ENCODE results near the gene MAFB. TPM values are rescaled to one million over a fixed set of nuclear protein-coding genes. Genes with fewer than 3 reads are reported as not detected.

The MAFB gene
- total RNA-seq, 4 donors from 2014 or later, result 4.6 to 21.5 (median 16.9) TPM

DNA sequence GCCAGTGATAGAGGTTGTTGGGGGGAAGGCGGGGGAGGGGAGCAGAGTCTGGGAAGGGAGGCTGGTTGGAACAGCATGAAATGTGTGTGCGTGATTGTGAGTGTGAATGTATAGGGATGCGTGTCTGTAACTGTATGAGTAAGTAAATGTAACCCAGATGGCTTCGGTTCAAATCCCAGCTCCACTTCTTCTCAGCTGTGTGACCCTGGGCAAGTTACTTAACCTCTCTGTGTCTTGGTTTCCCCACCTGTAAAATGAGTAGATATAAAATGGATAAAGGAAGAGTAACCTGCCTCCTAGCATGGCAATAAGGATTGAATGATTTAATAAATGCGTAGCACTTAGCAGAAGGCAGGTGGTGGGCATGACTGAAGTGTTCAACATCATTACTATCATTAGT lies 24.1 kb downstream of the MAFB start:
- Histone ChIP-seq H3K27me3 (no peaks in the 10 kb centered on the region), H3K4me3 (no peak overlapping the region), H3K36me3 (no peaks in the 10 kb centered on the region), H3K9me3 (no peaks in the 10 kb centered on the region), H3K27ac (no peak overlapping the region), H3K4me1 (no peaks in the 10 kb centered on the region)
- DNase-seq, result no peak
- TF ChIP-seq, protein P1, sequence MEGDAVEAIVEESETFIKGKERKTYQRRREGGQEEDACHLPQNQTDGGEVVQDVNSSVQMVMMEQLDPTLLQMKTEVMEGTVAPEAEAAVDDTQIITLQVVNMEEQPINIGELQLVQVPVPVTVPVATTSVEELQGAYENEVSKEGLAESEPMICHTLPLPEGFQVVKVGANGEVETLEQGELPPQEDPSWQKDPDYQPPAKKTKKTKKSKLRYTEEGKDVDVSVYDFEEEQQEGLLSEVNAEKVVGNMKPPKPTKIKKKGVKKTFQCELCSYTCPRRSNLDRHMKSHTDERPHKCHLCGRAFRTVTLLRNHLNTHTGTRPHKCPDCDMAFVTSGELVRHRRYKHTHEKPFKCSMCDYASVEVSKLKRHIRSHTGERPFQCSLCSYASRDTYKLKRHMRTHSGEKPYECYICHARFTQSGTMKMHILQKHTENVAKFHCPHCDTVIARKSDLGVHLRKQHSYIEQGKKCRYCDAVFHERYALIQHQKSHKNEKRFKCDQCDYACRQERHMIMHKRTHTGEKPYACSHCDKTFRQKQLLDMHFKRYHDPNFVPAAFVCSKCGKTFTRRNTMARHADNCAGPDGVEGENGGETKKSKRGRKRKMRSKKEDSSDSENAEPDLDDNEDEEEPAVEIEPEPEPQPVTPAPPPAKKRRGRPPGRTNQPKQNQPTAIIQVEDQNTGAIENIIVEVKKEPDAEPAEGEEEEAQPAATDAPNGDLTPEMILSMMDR (IDR thresholded peaks at IDR 0.05), result no peak
- TF ChIP-seq POLR2A (IDR thresholded peaks at IDR 0.05), result no peak

GRCh38 chr20:40663991-40664880 lies 24.8 kb downstream of the MAFB start:
- H3K27me3 ChIP-seq, result no peaks in the 10 kb centered on the region
- DNase-seq, result no peak

DNA sequence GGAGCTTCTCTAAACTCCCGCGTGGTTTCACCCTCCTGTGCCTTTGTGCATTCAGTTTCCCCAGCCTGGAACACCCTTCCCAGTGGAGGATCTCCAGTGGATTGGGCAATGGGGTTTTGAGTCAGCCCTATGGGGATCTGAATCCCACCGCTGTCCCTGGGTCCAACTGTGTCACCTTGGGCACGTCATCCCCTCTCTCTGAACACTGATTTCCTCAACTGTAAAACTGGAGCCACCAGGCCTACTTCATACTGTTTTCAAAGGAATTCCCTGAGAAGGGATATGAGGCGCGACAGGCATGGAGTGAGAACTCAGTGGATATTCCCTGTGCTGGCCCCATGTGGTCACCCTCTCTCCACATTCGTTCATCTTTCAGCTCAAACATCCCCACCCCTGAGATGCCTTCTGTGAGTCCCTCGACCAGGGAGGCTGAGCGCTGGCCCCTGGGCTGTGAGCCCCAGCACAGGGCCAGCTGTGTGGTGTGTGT lies 25.7 kb downstream of the MAFB start:
- Histone ChIP-seq H3K27me3 (no peaks in the 10 kb centered on the region), H3K9me3 (no peaks in the 10 kb centered on the region), H3K4me3 (no peak overlapping the region), H3K4me1 (no peaks in the 10 kb centered on the region), H3K27ac (no peak overlapping the region), H3K36me3 (no peaks in the 10 kb centered on the region)
- TF ChIP-seq, protein P1 (IDR thresholded peaks at IDR 0.05), result no peak
- no peak for TF ChIP-seq POLR2A (IDR thresholded peaks at IDR 0.05)
- no peak for DNase-seq

More at GRCh38 chr20:40663991-40664880, 24.8 kb downstream of the MAFB start:
- TF ChIP-seq POLR2A (IDR thresholded peaks at IDR 0.05), result no peak
- TF ChIP-seq, protein P1 (IDR thresholded peaks at IDR 0.05), result no peak
- Histone ChIP-seq H3K9me3 (no peaks in the 10 kb centered on the region), H3K4me3 (no peak overlapping the region), H3K27ac (no peak overlapping the region), H3K4me1 (no peaks in the 10 kb centered on the region), H3K36me3 (no peaks in the 10 kb centered on the region)

GRCh38 chr20:40659567-40659966 lies 29.5 kb downstream of the MAFB start:
- no peak for DNase-seq
- Histone ChIP-seq H3K27ac (no peak overlapping the region), H3K4me1 (no peaks in the 10 kb centered on the region), H3K36me3 (no peaks in the 10 kb centered on the region), H3K4me3 (no peak overlapping the region), H3K9me3 (no peaks in the 10 kb centered on the region), H3K27me3 (no peaks in the 10 kb centered on the region)
- TF ChIP-seq POLR2A (IDR thresholded peaks at IDR 0.05), result no peak
- TF ChIP-seq, protein P1 (IDR thresholded peaks at IDR 0.05), result no peak

GRCh38 chr20:40658509-40658908 lies 30.5 kb downstream of the MAFB start:
- H3K4me3 ChIP-seq, result no peak overlapping the region
- no peak for TF ChIP-seq POLR2A (IDR thresholded peaks at IDR 0.05)
- TF ChIP-seq, protein P1 (IDR thresholded peaks at IDR 0.05), result no peak
- no peaks in the 10 kb centered on the region for H3K9me3 ChIP-seq
- no peaks in the 10 kb centered on the region for H3K36me3 ChIP-seq
- no peak for DNase-seq
- no peaks in the 10 kb centered on the region for H3K27me3 ChIP-seq
- H3K27ac ChIP-seq, result no peak overlapping the region
- H3K4me1 ChIP-seq, result no peaks in the 10 kb centered on the region

Data from Peyer's patch (tissue), 4 donors.